Measurements from ENCODE around the gene IER5L.
"Not testable (repeated sequence)": the region's sequence is repeated elsewhere in the genome, so short reads cannot be mapped to it uniquely, and the experiment has no call there.

The IER5L gene

DNA sequence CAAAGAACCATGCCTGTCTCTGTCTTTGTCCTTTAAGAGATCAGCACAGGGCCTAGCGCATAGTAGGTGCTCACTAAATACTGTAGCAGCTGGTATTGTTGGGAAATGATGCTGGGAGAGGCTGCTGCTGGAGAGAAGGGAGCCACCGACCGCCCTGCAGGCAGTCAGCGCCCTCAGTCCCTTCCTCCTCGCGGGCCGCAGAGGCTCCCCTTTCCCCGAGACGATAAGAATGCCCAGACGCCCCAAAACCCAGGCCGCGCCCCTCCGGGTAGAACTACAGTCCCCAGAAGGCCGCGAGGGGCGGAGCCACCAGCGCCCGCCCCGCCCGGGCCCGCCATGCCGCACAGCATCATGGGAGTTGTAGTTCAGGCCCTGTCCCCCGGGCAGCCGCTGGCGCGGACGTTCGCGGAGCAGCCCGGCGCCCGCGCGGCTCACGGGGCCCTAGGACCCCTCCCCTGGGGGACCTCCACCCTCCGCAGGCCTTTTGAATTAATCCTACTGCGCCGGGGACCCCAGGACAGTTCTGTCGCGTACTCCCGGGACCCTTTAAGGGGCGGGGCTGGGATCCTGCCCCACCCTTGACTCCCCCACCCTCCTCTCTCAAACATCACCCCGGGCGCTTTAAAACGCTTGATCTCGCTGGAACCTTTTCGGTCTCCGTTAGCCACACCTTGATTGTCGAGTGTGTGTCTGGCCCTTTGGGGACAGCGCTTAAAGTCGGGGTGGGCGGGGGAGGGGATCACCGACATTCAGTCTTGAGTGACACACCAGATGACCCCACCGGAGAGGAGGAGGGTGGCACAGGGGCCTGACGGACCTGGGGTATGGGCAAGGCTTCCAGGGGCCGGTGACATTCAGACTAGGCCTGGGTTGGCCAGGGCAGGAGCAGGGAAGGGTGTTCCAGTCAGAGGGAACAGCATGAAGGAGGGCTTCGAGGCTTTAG is 24.8 kb upstream of the IER5L start:
- peak; percentile 45 for DNase-seq

DNA sequence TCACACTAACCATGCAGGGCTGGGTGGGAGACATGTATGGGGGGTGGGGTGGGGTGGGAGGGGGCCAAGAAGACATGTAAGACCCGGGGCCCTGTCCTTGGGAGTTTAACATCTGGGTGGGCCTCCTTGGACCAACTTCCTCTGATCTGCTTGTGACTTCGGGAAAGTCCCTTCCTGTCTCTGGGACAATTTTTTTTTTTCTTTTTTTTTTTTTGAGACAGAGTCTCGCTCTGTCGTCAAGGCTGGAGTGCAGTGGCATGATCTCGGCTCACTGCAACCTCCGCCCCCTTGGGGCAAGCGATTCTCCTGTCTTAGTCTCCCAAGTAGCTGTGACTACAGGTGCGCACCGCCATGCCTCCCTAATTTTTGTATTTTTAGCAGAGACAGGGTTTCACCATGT is 23.8 kb upstream of the IER5L start:
- DNase-seq: no peak

GRCh38 chr9:129201289-129201688 is 23.2 kb upstream of the IER5L start:
- DNase-seq: no peak

- DNase-seq: no peak
These were observed 22.2 kb upstream of the IER5L start for GRCh38 chr9:129200255-129200654.

DNA sequence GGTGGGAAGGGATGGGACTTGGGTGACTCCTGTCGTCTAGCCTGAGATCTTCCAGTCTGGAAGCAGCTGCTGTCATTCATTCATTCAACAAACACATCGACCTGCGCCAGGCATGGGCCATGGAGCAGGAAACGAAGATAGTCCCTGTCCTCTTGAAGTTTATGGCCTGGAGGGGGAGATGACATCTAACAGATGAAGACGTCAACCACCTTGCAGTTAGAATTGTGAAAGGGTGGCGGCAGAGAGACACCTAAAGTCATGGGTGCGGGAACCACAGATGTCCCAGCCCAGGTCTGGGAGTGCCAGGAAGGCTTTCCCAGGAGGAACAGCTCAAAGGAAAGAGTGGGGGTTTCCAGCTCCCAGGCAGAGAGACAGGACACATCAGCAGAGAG is 21.0 kb upstream of the IER5L start:
- DNase-seq: no peak

- no peak for DNase-seq
These were observed 20.4 kb upstream of the IER5L start for GRCh38 chr9:129198319-129199043.

DNA sequence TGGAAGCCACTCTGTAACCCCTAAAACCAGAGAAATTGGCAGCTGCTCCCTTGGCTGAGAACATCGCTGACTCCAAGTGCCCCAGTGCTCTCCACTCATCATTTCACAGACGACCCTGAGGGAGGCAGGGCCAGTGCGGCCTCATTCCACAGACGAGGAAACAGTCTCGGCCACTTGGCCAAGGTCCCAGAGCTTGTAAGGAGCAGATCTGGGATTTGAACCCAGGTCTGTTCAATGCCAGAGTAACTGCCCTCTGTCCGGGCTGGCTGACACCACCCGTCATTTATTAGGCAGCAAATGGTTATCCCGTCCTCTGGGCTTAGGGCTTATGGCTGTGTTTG is 19.9 kb upstream of the IER5L start:
- DNase-seq: no peak

DNA sequence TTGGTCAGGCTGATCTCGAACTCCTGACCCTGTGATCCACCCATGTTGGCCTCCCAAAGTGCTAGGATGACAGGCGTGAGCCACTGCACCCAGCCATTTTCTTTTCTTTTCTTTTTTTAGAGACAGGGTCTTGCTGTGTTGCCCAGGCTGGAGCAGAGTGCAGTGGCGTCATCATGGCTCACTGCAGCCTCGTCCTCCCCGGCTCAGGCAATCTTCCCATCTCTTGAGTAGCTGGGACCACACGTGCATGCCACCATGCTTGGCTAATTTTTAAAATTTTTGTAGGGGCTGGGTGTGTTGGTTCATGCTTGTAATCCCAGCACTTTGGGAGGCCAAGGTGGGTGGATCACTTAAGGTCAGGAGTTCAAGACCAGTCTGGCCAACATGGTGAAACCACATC is 19.0 kb upstream of the IER5L start:
- not testable (repeated sequence) for DNase-seq

DNA sequence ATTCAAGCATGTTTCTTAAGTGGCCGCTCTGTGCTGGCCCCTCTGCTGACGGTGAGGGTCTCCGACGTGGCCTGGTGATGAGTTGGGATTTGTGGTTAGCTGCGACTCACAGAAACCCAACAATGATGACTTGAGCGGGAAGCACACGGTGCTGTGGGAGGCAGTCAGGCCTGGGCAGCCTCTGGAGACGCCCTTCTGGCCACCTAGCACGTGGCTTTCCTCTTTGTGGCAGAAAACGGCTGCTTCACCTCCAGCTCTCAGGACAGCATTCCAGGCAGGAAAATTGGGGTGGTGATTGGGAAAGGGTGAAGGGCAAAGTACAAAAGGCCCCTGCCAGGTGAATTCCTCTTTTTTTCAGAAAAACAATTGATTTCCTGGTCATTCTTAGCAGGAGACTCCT is 17.5 kb upstream of the IER5L start:
- no peak for DNase-seq

GRCh38 chr9:129194221-129194620 is 16.2 kb upstream of the IER5L start:
- no peak for DNase-seq

DNA sequence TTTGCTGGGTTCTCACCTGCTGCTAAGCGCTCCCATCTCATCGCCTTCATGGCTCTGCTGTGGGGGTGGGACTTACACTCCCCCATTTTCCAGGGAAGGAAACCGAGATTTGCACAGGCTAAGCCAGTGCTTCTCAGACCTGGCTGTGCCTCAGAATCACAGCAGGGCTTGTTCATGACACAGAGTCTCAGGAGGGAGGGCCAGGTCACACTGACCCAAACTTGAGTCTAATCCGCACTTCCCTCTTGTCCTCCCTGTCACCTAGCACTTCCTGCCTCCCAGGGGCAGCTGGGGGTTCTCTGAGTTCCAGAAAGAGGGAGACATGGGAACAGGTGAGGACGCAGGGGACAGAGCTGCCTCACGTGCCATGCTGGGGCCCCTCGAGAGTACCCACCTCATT is 15.6 kb upstream of the IER5L start:
- no peak for DNase-seq

GRCh38 chr9:129191234-129191633 is 13.2 kb upstream of the IER5L start:
- DNase-seq: no peak

GRCh38 chr9:129189971-129190370 is 11.9 kb upstream of the IER5L start:
- not testable (repeated sequence) for DNase-seq

- DNase-seq: no peak
These were observed 9.0 kb upstream of the IER5L start for GRCh38 chr9:129187042-129187441.

DNA sequence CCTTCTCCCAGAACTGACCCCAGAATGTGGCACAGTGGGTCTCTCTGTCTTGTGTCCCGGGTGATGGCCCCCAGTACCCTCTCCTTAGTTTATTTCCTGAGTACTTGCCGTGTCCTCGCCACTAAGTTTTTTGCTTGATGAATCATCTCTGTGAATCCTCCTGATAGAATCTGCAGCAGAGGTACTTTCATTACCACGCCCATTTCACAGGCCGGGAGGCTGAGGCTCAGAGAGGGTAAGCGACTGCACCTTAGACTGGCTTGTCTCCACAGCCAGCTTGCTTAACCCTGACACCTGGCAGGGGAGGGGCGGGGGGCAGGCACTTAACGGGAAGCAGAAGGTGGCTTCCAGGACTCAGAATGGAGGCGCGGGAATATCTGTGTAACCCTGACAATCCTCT is 7.9 kb upstream of the IER5L start:
- DNase-seq: no peak

DNA sequence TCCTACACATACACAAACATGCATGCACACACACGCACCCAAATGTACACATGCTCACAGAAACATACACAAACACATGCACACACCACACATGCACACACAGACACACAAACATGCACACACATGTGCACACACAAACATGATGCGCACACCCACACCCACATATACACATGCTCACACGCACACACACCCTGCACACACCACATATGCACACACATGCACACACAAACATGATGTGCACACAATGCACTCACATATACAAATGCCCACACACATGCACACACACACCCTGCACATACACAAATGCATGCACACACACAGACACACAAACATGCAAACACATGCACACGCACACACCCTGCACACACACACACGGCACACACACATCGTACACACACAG is 7.3 kb upstream of the IER5L start:
- DNase-seq: no peak

- no peak for DNase-seq
These were observed 6.6 kb upstream of the IER5L start for GRCh38 chr9:129184596-129185122.

- DNase-seq: no peak
These were observed 6.1 kb upstream of the IER5L start for GRCh38 chr9:129184219-129184524.

DNA sequence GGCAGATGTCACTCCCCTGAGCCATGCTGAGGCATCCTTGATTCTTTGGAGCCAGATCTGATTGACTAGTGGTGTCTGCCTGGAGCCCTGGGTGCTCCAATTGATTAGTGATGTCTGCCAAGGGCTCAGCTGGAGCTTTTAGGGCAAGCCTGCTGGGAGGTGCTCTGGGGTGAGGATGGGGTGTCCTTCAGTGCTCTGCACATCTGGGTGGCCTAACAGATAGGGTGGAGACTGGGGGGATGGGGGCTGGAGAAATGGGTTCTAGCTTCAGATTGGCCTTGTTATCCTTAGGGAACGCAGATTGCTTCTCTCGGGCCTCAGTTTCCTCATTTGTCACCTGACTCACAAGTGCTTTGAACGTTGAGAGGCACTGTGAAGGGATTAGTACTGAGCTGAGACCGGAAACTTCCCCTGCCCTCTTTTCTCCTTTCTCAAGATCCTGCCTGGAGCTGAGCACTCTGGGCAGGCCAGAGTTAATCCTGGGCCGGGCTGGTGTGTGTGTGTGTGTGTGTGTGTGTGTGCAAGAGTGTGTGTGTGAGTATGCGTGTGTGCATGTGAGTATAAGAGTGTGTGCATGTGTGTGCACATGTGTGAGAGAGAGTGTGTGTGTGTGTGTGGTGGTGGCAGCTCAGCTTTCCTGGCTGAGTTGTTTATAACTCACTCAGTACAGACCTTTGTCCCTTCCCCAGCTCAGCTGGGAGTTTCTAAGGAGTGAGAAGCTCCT is 5.6 kb upstream of the IER5L start:
- DNase-seq: no peak

DNA sequence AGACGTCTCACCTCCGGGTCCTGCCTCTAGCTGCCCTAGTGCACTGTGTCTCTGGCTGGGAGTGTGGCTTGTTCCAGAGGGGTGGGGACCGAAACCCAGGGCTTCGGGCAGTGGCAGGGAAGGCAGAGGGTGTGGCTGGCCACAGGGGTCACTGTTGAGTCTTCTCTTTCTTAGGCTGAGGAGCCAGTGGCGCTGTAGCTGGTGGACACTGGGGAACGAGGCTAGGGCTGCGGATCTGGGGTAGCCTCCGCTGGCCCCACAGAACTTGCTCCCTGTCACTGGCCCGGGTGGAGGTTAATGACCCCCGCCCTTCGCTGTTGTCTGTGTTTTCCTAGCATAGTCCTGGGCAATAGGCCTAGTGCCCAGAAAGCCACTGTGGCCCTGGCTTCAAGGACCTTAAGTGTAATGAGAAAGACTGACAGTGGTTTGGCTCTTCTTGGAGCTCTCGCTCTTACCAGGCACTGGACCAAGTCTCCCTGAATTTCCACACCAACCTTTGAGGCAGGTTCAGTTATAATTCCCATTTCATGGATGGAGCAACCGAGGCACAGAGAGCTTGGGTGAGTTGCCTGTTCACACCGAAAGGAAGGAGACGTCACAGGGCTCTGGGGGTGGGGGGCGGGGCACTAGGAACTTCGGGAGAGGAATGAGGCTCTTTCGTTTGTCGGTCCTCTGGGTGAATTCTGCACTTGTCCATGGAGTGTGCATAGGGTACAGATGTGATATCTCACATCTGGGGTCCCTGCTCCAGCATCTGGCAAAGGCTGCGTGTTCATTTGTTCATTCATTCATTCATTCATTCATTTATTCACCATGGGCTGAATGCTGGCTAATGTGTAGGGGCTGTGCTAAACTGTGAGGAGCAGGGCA is 4.8 kb upstream of the IER5L start:
- DNase-seq: no peak

- DNase-seq: no peak
These were observed 4.1 kb upstream of the IER5L start for GRCh38 chr9:129182122-129182521.

GRCh38 chr9:129181246-129181645 is 3.2 kb upstream of the IER5L start:
- no peak for DNase-seq

All from NCI-H748 treated with DMSO at 0.1 percent for 48 hours (cell line).